H1 (cell line): ENCODE results near the gene TUBB2B. TPM values are rescaled to one million over a fixed set of nuclear protein-coding genes. Genes with fewer than 3 reads are reported as not detected.

Source experiments
- CTCF ChIA-PET: fragments of 300-600 bp; sonication (Branson Sonifier 250); formaldehyde crosslinking; loops from one replicate; lab custom pipeline; 2021; ENCODE audit not compliant: partially characterized antibody; lab: Charles Lee
- POLR2A ChIA-PET: fragments of 300-600 bp; sonication (Branson Sonifier 250); formaldehyde crosslinking; loops from one replicate; lab custom pipeline; 2021; ENCODE audit warnings: inconsistent platforms; ENCODE audit not compliant: partially characterized antibody; lab: Charles Lee
- DNase-seq, 2 experiments: peaks; one replicate each; pipeline versions ENCODE4 v3.0.0 to v3.0.0-alpha.2; 2010 to 2022; ENCODE audit warnings: low spot score in 2 of 2, low read depth in 1 of 2, mixed read lengths in 1 of 2
- FAIRE-seq: peaks from 2 replicates; lab custom pipeline; 2011; peaks lifted over from hg19 to GRCh38; lab: Jason Lieb, UNC
- H2AFZ ChIP-seq: 2 replicates; pipeline ENCODE4 v1.8.1; 2012; ENCODE audit warnings: low read length, inconsistent platforms
- H2AK5ac ChIP-seq: 2 replicates; pipeline ENCODE4 v1.6.1; 2013; ENCODE audit warnings: low read depth, low read length
- H2BK120ac ChIP-seq: replicated peaks from 2 replicates; pipeline ENCODE3; 2013; ENCODE audit warnings: low read depth, low read length, inconsistent platforms
- H2BK12ac ChIP-seq: 2 replicates; pipeline ENCODE4 v1.6.1; 2013; ENCODE audit warnings: low read depth, low read length
- H2BK15ac ChIP-seq: 2 replicates; pipeline ENCODE4 v1.6.1; 2013; ENCODE audit warnings: low read length
- H2BK20ac ChIP-seq: 2 replicates; pipeline ENCODE4 v1.6.1; 2013; ENCODE audit warnings: low read length
- H2BK5ac ChIP-seq: 2 replicates; pipeline ENCODE4 v1.6.1; 2013; ENCODE audit warnings: low read depth, low read length
- H3K14ac ChIP-seq: 2 replicates; pipeline ENCODE4 v1.6.1; 2013; ENCODE audit warnings: inconsistent platforms; ENCODE audit not compliant: insufficient read length
- H3K18ac ChIP-seq: 2 replicates; pipeline ENCODE4 v1.6.1; 2013; ENCODE audit warnings: low read length; ENCODE audit errors: extremely low read depth
- H3K23ac ChIP-seq: 2 replicates; pipeline ENCODE4 v1.6.1; 2013; ENCODE audit warnings: inconsistent platforms; ENCODE audit not compliant: insufficient read length
- H3K23me2 ChIP-seq: 2 replicates; pipeline ENCODE4 v1.6.1; 2013; ENCODE audit warnings: low read depth, low read length
- H3K27ac ChIP-seq: 2 replicates; pipeline ENCODE4 v1.6.1; 2011; ENCODE audit warnings: low read depth, low read length, inconsistent platforms
- H3K27me3 ChIP-seq, 4 experiments: replicated peaks in 1 of 4; 1 replicate in 1 of 4; 2 replicates in 3 of 4; pipeline versions ENCODE4 v1.6.1 to v1.8.1; 2011 to 2013; ENCODE audit warnings: low read length in 3 of 4, mild to moderate bottlenecking in 3 of 4, inconsistent platforms in 2 of 4, mixed read lengths in 2 of 4, moderate library complexity in 1 of 4; ENCODE audit not compliant: control insufficient read depth in 3 of 4, insufficient read depth in 3 of 4; ENCODE audit errors: extremely low read depth in 1 of 4
- H3K36me3 ChIP-seq, 4 experiments: 2 replicates each; pipeline versions ENCODE4 v1.6.1 to v1.8.1; 2011 to 2013; ENCODE audit warnings: mild to moderate bottlenecking in 4 of 4, low read length in 3 of 4, moderate library complexity in 2 of 4, control low read depth in 1 of 4, inconsistent platforms in 1 of 4; ENCODE audit not compliant: insufficient read depth in 4 of 4, control insufficient read depth in 2 of 4
- H3K4ac ChIP-seq: replicated peaks from 2 replicates; pipeline ENCODE3; 2013; ENCODE audit warnings: low read length, low read depth, mixed read lengths, inconsistent platforms; ENCODE audit not compliant: insufficient read length
- H3K4me1 ChIP-seq, 4 experiments: replicated peaks in 1 of 4; 1 replicate in 1 of 4; 2 replicates in 3 of 4; pipeline versions ENCODE4 v1.6.1 to v1.8.1; 2011 to 2013; ENCODE audit warnings: low read length in 3 of 4, inconsistent platforms in 2 of 4, mixed read lengths in 1 of 4; ENCODE audit not compliant: insufficient read depth in 4 of 4, control insufficient read depth in 3 of 4
- H3K4me2 ChIP-seq, 2 experiments: 2 replicates each; pipeline versions ENCODE4 v1.6.1 to v1.8.1; 2011 to 2013; ENCODE audit warnings: low read depth in 2 of 2, low read length in 2 of 2, control low read depth in 1 of 2, inconsistent platforms in 1 of 2, mild to moderate bottlenecking in 1 of 2; ENCODE audit not compliant: insufficient read depth in 1 of 2
- H3K4me3 ChIP-seq, 4 experiments: fragments of 200-600, 300-600 bp in 1 of 4; sonication (generic), shearing (Covaris generic), sonication (Bioruptor Twin) in 1 of 4; 2 replicates each; pipeline versions ENCODE4 v1.5.1 to v1.8.1; 2011 to 2016; ENCODE audit warnings: low read length in 4 of 4, low read depth in 3 of 4, control low read depth in 2 of 4, inconsistent platforms in 2 of 4, mild to moderate bottlenecking in 2 of 4, mixed read lengths in 1 of 4, moderate library complexity in 1 of 4; ENCODE audit not compliant: insufficient read depth in 2 of 4; ENCODE audit errors: extremely low read depth in 1 of 4
- H3K56ac ChIP-seq: replicated peaks from 2 replicates; pipeline ENCODE3; 2013; ENCODE audit warnings: low read depth, mild to moderate bottlenecking, mixed read lengths, low read length, inconsistent platforms; ENCODE audit not compliant: insufficient read length
- H3K79me1 ChIP-seq: 2 replicates; pipeline ENCODE4 v1.6.1; 2013; ENCODE audit warnings: low read depth, low read length, control low read depth
- H3K79me2 ChIP-seq, 2 experiments: 2 replicates each; pipeline versions ENCODE4 v1.6.1 to v1.8.1; 2012 to 2013; ENCODE audit warnings: low read length in 2 of 2, mild to moderate bottlenecking in 2 of 2, inconsistent platforms in 1 of 2; ENCODE audit not compliant: insufficient read depth in 2 of 2, control insufficient read depth in 1 of 2
- H3K9ac ChIP-seq, 4 experiments: replicated peaks in 1 of 4; 1 replicate in 1 of 4; 2 replicates in 3 of 4; pipeline versions ENCODE4 v1.6.1 to v1.8.1; 2011 to 2013; ENCODE audit warnings: low read depth in 3 of 4, low read length in 3 of 4, control low read depth in 2 of 4, mild to moderate bottlenecking in 2 of 4, moderate library complexity in 2 of 4, inconsistent platforms in 1 of 4; ENCODE audit errors: extremely low read depth in 1 of 4
- H3K9me3 ChIP-seq, 2 experiments: 2 replicates each; pipeline versions ENCODE4 v1.6.1 to v1.8.1; 2012 to 2013; ENCODE audit warnings: mild to moderate bottlenecking in 2 of 2, moderate library complexity in 2 of 2, control low read depth in 1 of 2, inconsistent platforms in 1 of 2, low read depth in 1 of 2, low read length in 1 of 2, mixed read lengths in 1 of 2; ENCODE audit not compliant: insufficient read depth in 2 of 2
- H4K20me1 ChIP-seq, 2 experiments: replicated peaks in 1 of 2; 2 replicates each; pipeline versions ENCODE3 to v1.8.1; 2011 to 2013; ENCODE audit warnings: inconsistent platforms in 2 of 2, low read length in 2 of 2, mild to moderate bottlenecking in 1 of 2; ENCODE audit not compliant: insufficient read depth in 2 of 2, control insufficient read depth in 1 of 2
- H4K5ac ChIP-seq: 2 replicates; pipeline ENCODE4 v1.6.1; 2013; ENCODE audit warnings: low read length, low read depth, mixed read lengths, inconsistent platforms; ENCODE audit not compliant: insufficient read length
- H4K8ac ChIP-seq: 2 replicates; pipeline ENCODE4 v1.8.0; 2013; ENCODE audit warnings: mild to moderate bottlenecking, moderate library complexity, low read length, inconsistent platforms; ENCODE audit not compliant: insufficient read depth; ENCODE audit errors: extremely low read depth
- H4K91ac ChIP-seq: replicated peaks from 2 replicates; pipeline ENCODE3; 2013; ENCODE audit warnings: low read length, mixed read lengths, inconsistent platforms; ENCODE audit not compliant: insufficient read length
- BCL11A ChIP-seq, 2 experiments: IDR thresholded peaks; one replicate each; pipeline ENCODE4 v1.6.1; 2011; ENCODE audit warnings: low read depth in 2 of 2, low read length in 2 of 2, mild to moderate bottlenecking in 2 of 2
- CBX5 ChIP-seq: fragments of 300-800, 300-1000 bp; sonication (generic); IDR thresholded peaks from 2 replicates; pipeline ENCODE4 v1.7.1; 2016; ENCODE audit warnings: antibody characterized with exemption, low read length, low read depth
- KDM1A ChIP-seq: fragments of 200-600, 300-600 bp; sonication (generic); IDR thresholded peaks from 2 replicates; pipeline ENCODE4 v1.7.1; 2016; ENCODE audit warnings: mild to moderate bottlenecking, low read length, borderline replicate concordance
- SRF ChIP-seq: IDR thresholded peaks from 2 replicates; pipeline ENCODE4 v1.6.1; 2011; ENCODE audit warnings: mild to moderate bottlenecking, low read depth, low read length, moderate library complexity
- WGBS, 2 experiments: shearing (Covaris generic) in 1 of 2; methylation state at CpG; one replicate each; pipeline versions ENCODE4 v1.1.6 to v1.1.7; 2013 to 2015; ENCODE audit warnings: low lambda C conversion rate in 2 of 2, mixed read lengths in 2 of 2, inconsistent platforms in 1 of 2, low coverage in 1 of 2, missing lambda C conversion rate in 1 of 2; ENCODE audit not compliant: insufficient replicate concordance in 2 of 2, insufficient coverage in 1 of 2, insufficient read length in 1 of 2; ENCODE audit errors: extremely low coverage in 1 of 2, missing lambda C conversion rate in 1 of 2; 5-methylcytosine and 5-hydroxymethylcytosine counted together
- polyA plus RNA-seq, 7 experiments: library from polyadenylated mRNA; depleted of rRNA in 3 of 7; stranded (reverse) in 5 of 7; unstranded in 2 of 7; fragments of >200 nt in 5 of 7; fragments of 200-250 nt in 2 of 7; gene quantifications; 1 replicate in 5 of 7; 2 replicates in 1 of 7; 4 replicates in 1 of 7; pipeline versions ENCODE4 v1.2.1 to v1.2.3, GENCODE V29; 2011 to 2013; ENCODE audit warnings: missing spikeins in 2 of 7, mixed read lengths in 2 of 7
- total RNA-seq: library from RNA; stranded (reverse); fragmentation: NEBNext Ultra II Directional; extraction: Animal tissue kit (Norgen Biotek cat#: 25700); gene quantifications from 2 replicates; pipeline ENCODE4 v1.2.1, GENCODE V29; 2021

The TUBB2B gene
- total and polyA plus RNA-seq, 2 of the 8 experiments (the other 6 are each of a cell fraction or from before 2014, with no cell fraction given): 612 to 722 TPM

- no peak overlapping the region for H4K5ac ChIP-seq
- peaks cover 6 to 27% of the 10 kb centered on the region in 2 experiments for H4K20me1 ChIP-seq
- H2BK5ac ChIP-seq: no peak overlapping the region
- H3K56ac ChIP-seq: no peak overlapping the region
- no peak overlapping the region for H2AK5ac ChIP-seq
- H3K23ac ChIP-seq: no peak overlapping the region
- no peak for FAIRE-seq
- H3K27ac ChIP-seq: no peak overlapping the region
- no peak overlapping the region for H3K4me2 ChIP-seq
- H2BK20ac ChIP-seq: no peak overlapping the region
- no peak overlapping the region for H3K18ac ChIP-seq
- no peaks in the 10 kb centered on the region for H3K23me2 ChIP-seq
- H4K91ac ChIP-seq: no peak overlapping the region
- H3K4me3 ChIP-seq: no peak overlapping the region
- no peaks in the 10 kb centered on the region for H3K9me3 ChIP-seq
- no peak overlapping the region for H3K14ac ChIP-seq
- WGBS, 2 experiments: 92% methylated on average over 27 of the region's 27 CpGs; no CpG with 5 or more reads in 1 of the 2 experiments
- H2BK120ac ChIP-seq: no peak overlapping the region
- no peak overlapping the region for H3K4ac ChIP-seq
- no peak overlapping the region for H3K9ac ChIP-seq
- H3K36me3 ChIP-seq: peaks cover 2 to 58% (median 18%) of the 10 kb centered on the region in 4 experiments; a peak in 6 of 8 replicates
- CTCF ChIA-PET: interaction anchor here (1.0 to 1.4 kb wide), 3 partner anchors 61 to 463 kb away, joined by 3 to 7 read pairs (median 4); no protein-coding TSS in a partner anchor
- peaks cover 10% of the 10 kb centered on the region for H3K79me1 ChIP-seq
- no peaks in the 10 kb centered on the region; a peak in 1 of 7 replicates for H3K4me1 ChIP-seq
- POLR2A ChIA-PET: no interaction called here
- DNase-seq: no peak
- H4K8ac ChIP-seq: no peak overlapping the region
- H2BK12ac ChIP-seq: no peak overlapping the region
- H2BK15ac ChIP-seq: no peak overlapping the region
- no peaks in the 10 kb centered on the region for H3K27me3 ChIP-seq
- peaks cover 0 to 24% of the 10 kb centered on the region in 2 experiments; a peak in 1 of 4 replicates for H3K79me2 ChIP-seq
- no peak overlapping the region for H2AFZ ChIP-seq
- TF ChIP-seq SRF: no peak
- TF ChIP-seq CBX5: no peak
- no peak for TF ChIP-seq BCL11A (IDR thresholded peaks at IDR 0.05; ENCODE audit: low read depth in 2 of 2, low read length in 2 of 2)
- no peak for TF ChIP-seq KDM1A
Observed at GRCh38 chr6:3269281-3269975, 42.0 kb upstream of the TUBB2B start.
